ENCODE measurements around the gene BBS12. TPM values are rescaled to one million over a fixed set of nuclear protein-coding genes. Genes with fewer than 3 reads are reported as not detected.

The BBS12 gene
- total RNA-seq, 1 donor from 2014 or later = not detected

DNA sequence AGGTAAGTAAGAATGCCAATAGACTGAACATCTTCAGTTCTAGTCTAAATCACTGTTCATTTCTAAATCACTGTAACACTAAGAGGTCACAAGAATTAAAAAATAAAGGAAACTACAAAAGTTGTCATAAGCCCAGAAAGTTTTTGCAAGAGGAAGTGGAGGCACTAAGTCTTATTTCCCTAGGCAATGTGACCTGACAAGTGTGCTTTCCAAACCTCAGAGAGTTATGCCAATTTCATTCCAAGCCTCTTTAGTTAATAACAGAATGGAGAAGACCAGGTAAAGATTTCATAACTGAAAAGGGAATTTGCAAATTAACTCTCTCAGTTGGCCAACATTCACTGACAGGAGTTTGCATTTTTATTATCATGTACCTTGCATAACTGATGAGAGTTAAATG lies 40.5 kb downstream of the BBS12 start:
- intact Hi-C loops (cut with DNase I) = no loop called here
- DNase-seq (ENCODE audit: low spot score in 2 of 2) = no peak
- Histone ChIP-seq H3K9me3 (no peaks in the 10 kb centered on the region), H3K36me3 (no peaks in the 10 kb centered on the region), H3K27me3 (no peaks in the 10 kb centered on the region), H3K27ac (no peak overlapping the region), H3K4me3 (no peak overlapping the region), H3K4me1 (no peaks in the 10 kb centered on the region)
- TF ChIP-seq, protein P1, sequence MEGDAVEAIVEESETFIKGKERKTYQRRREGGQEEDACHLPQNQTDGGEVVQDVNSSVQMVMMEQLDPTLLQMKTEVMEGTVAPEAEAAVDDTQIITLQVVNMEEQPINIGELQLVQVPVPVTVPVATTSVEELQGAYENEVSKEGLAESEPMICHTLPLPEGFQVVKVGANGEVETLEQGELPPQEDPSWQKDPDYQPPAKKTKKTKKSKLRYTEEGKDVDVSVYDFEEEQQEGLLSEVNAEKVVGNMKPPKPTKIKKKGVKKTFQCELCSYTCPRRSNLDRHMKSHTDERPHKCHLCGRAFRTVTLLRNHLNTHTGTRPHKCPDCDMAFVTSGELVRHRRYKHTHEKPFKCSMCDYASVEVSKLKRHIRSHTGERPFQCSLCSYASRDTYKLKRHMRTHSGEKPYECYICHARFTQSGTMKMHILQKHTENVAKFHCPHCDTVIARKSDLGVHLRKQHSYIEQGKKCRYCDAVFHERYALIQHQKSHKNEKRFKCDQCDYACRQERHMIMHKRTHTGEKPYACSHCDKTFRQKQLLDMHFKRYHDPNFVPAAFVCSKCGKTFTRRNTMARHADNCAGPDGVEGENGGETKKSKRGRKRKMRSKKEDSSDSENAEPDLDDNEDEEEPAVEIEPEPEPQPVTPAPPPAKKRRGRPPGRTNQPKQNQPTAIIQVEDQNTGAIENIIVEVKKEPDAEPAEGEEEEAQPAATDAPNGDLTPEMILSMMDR (IDR thresholded peaks at IDR 0.05) = no peak

- DNase-seq (ENCODE audit: low spot score in 2 of 2) = no peak
- TF ChIP-seq, protein P1 (IDR thresholded peaks at IDR 0.05) = no peak
- Histone ChIP-seq H3K27ac (no peak overlapping the region), H3K4me3 (no peak overlapping the region), H3K27me3 (no peaks in the 10 kb centered on the region), H3K9me3 (no peaks in the 10 kb centered on the region), H3K4me1 (no peaks in the 10 kb centered on the region), H3K36me3 (no peaks in the 10 kb centered on the region)
- intact Hi-C loops (cut with DNase I) = no loop called here
These were observed 42.5 kb downstream of the BBS12 start for GRCh38 chr4:122775039-122775438.

GRCh38 chr4:122775987-122776836 lies 43.7 kb downstream of the BBS12 start:
- TF ChIP-seq, protein P1 (IDR thresholded peaks at IDR 0.05) = no peak
- intact Hi-C loops (cut with DNase I) = no loop called here
- Histone ChIP-seq H3K4me1 (no peaks in the 10 kb centered on the region), H3K27me3 (no peaks in the 10 kb centered on the region), H3K4me3 (no peak overlapping the region), H3K36me3 (no peaks in the 10 kb centered on the region), H3K9me3 (no peaks in the 10 kb centered on the region), H3K27ac (no peak overlapping the region)
- DNase-seq (ENCODE audit: low spot score in 2 of 2) = no peak

DNA sequence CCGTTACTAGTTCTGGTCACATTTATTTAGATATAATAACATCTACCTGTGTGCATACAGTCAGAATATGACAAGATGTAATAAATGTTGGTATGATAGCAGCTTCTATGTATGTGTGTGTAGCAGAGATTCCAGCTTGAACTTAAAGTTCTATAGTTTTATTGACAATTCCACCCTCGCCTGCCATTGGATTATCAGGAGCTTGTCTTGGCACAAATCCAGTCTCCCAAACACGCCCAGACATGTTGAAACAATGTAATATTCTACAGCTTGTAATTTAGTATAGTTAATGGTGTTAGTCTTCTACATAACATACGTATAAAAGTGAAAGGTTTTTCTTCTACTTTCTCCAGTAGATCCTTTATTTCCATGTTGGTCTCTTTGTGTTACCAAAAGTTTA lies 44.4 kb downstream of the BBS12 start:
- no peak for DNase-seq (ENCODE audit: low spot score in 2 of 2)
- no peaks in the 10 kb centered on the region for H3K9me3 ChIP-seq
- TF ChIP-seq, protein P1 (IDR thresholded peaks at IDR 0.05) = no peak
- no peaks in the 10 kb centered on the region for H3K4me1 ChIP-seq
- H3K27ac ChIP-seq = no peak overlapping the region
- no peak overlapping the region for H3K4me3 ChIP-seq
- intact Hi-C loops (cut with DNase I) = no loop called here
- H3K36me3 ChIP-seq = no peaks in the 10 kb centered on the region
- no peaks in the 10 kb centered on the region for H3K27me3 ChIP-seq

DNA sequence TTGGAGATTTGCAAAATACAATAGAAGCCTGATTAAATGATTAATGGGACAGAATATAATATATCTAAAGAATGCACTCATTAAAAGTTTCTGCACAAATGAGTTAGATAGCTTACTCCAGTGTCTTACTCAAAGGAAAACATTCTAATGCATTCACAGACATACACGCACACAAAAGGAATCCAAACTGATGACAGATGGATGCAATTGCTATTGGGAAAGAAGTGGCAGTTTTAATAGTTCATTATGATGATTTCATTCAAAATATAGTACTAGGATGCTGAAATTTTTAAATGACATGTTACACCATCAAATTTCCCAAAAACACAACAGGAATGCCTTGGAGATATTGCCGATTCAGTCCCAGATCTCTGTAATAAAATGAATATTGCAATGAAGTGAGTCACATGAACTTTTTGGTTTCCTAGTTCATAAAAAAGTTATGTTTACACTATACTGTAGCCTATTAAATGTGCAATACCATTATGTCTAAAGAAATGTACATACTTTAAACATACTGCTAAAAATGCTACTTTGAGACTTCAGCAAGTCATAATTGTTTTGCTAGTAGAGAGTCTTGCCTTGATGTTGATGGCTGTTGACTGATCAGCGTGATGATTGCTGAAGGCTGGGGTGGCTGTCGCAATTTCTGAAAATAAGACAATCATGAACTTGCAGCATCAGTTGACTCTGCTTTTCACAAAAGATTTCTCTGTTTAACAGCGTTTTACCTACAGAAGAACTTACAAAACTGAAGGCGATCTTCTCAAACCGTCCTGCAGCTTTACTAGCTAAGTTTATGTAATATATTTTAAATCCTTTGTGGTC lies 45.6 kb downstream of the BBS12 start:
- peaks cover 0 to 2% of the 10 kb centered on the region in 2 donors for H3K4me1 ChIP-seq
- H3K27ac ChIP-seq = no peak overlapping the region
- H3K27me3 ChIP-seq = no peaks in the 10 kb centered on the region
- TF ChIP-seq, protein P1 (IDR thresholded peaks at IDR 0.05) = no peak
- intact Hi-C loops (cut with DNase I) = no loop called here
- no peak for DNase-seq (ENCODE audit: low spot score in 2 of 2)
- H3K9me3 ChIP-seq = no peaks in the 10 kb centered on the region
- H3K36me3 ChIP-seq = no peaks in the 10 kb centered on the region
- no peak overlapping the region for H3K4me3 ChIP-seq
